HCT116 (cell line): ENCODE measurements around the gene SP7.

Experiments used
- ELF1 ChIP-seq: IDR thresholded peaks from 2 replicates; pipeline ENCODE4 v1.6.1; 2012; ENCODE audit warnings: low read depth, borderline replicate concordance
- EZH2 ChIP-seq: fragments of 200-600 bp; sonication (generic); IDR thresholded peaks from 2 replicates; pipeline ENCODE4 v1.6.1; 2017; ENCODE audit warnings: antibody characterized with exemption, mixed run types
- EZH2phosphoT487 ChIP-seq: fragments of 200-600 bp; IDR thresholded peaks from 2 replicates; pipeline ENCODE4 v1.6.1; 2018; ENCODE audit warnings: antibody characterized with exemption, borderline replicate concordance
- JUND ChIP-seq: IDR thresholded peaks from 2 replicates; pipeline ENCODE4 v1.6.1; 2012
- POLR2A ChIP-seq: IDR thresholded peaks from 2 replicates; pipeline ENCODE4 v1.7.0; 2011; ENCODE audit warnings: borderline replicate concordance; ENCODE audit not compliant: insufficient read depth, insufficient read length; ENCODE audit errors: extremely low read depth
- POLR2AphosphoS5 ChIP-seq: IDR thresholded peaks from 2 replicates; pipeline ENCODE4 v1.6.1; 2011; ENCODE audit warnings: mild to moderate bottlenecking, low read depth, low read length, moderate library complexity
- RAD21 ChIP-seq: IDR thresholded peaks from 2 replicates; pipeline ENCODE4 v1.6.1; 2012; ENCODE audit warnings: low read depth, mild to moderate bottlenecking
- SIN3A ChIP-seq: IDR thresholded peaks from 2 replicates; pipeline ENCODE4 v1.6.1; 2012; ENCODE audit warnings: low read depth
- YY1 ChIP-seq: IDR thresholded peaks from 2 replicates; pipeline ENCODE4 v1.6.1; 2011; ENCODE audit warnings: low read length, low read depth, moderate library complexity, mild to moderate bottlenecking; ENCODE audit not compliant: insufficient replicate concordance; ENCODE audit errors: extremely low read depth
- ZNF274 ChIP-seq: fragments of 200-500 bp; sonication (Bioruptor generic); IDR thresholded peaks from 2 replicates; pipeline ENCODE4 v1.6.1; 2014; ENCODE audit warnings: mild to moderate bottlenecking, low read depth, low read length, inconsistent platforms
- TF ChIP-seq, protein P1 (sequence below), 3 experiments: fragments of 200-600 bp in 1 of 3; sonication (generic) in 1 of 3; IDR thresholded peaks in 2 of 3; conservative IDR thresholded peaks in 1 of 3; 2 replicates each; pipeline ENCODE4 v1.5.1; 2012 to 2017; ENCODE audit warnings: low read depth in 2 of 3, low read length in 2 of 3, antibody characterized with exemption in 1 of 3, borderline replicate concordance in 1 of 3, control low read depth in 1 of 3, mild to moderate bottlenecking in 1 of 3, mixed read lengths in 1 of 3, mixed run types in 1 of 3, moderate library complexity in 1 of 3; ENCODE audit not compliant: insufficient read depth in 1 of 3
- TF ChIP-seq, protein P2 (sequence below): IDR thresholded peaks from 2 replicates; pipeline ENCODE4 v1.6.1; 2012; ENCODE audit warnings: low read depth
- TF ChIP-seq, protein P3 (sequence below): IDR thresholded peaks from 2 replicates; pipeline ENCODE4 v1.6.1; 2012

DNA sequence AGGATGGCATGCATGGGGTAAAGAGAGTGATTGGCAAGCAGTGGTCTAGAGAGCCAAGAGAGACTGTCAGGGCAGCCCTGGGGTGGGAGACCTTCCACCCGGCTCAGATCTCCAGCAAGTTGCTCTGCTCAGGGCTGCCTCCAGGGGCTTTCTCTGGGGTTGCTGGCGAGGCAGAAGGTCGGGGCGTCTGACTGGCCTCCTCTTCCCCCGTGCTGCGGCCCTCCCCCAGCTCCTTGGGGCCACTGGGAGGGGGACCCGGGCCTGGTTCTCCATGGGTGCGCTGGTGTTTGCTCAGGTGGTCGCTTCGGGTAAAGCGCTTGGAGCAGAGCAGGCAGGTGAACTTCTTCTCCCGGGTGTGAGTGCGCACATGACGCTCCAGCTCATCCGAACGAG, 8.1 kb downstream of the SP7 start:
- TF ChIP-seq YY1 (no peak), POLR2A (no peak), POLR2AphosphoS5 (no peak), ELF1 (no peak), RAD21 (no peak), JUND (no peak), EZH2 (no peak), EZH2phosphoT487 (no peak), SIN3A (no peak), ZNF274 (no peak)
- TF ChIP-seq, protein P1, sequence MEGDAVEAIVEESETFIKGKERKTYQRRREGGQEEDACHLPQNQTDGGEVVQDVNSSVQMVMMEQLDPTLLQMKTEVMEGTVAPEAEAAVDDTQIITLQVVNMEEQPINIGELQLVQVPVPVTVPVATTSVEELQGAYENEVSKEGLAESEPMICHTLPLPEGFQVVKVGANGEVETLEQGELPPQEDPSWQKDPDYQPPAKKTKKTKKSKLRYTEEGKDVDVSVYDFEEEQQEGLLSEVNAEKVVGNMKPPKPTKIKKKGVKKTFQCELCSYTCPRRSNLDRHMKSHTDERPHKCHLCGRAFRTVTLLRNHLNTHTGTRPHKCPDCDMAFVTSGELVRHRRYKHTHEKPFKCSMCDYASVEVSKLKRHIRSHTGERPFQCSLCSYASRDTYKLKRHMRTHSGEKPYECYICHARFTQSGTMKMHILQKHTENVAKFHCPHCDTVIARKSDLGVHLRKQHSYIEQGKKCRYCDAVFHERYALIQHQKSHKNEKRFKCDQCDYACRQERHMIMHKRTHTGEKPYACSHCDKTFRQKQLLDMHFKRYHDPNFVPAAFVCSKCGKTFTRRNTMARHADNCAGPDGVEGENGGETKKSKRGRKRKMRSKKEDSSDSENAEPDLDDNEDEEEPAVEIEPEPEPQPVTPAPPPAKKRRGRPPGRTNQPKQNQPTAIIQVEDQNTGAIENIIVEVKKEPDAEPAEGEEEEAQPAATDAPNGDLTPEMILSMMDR (IDR thresholded peaks at IDR 0.05 in 2 of 3, conservative IDR thresholded peaks at IDR 0.05 in 1 of 3; ENCODE audit: borderline replicate concordance in 1 of 3, insufficient read depth in 1 of 3, low read depth in 2 of 3, low read length in 2 of 3) = no peak
- TF ChIP-seq, protein P2, sequence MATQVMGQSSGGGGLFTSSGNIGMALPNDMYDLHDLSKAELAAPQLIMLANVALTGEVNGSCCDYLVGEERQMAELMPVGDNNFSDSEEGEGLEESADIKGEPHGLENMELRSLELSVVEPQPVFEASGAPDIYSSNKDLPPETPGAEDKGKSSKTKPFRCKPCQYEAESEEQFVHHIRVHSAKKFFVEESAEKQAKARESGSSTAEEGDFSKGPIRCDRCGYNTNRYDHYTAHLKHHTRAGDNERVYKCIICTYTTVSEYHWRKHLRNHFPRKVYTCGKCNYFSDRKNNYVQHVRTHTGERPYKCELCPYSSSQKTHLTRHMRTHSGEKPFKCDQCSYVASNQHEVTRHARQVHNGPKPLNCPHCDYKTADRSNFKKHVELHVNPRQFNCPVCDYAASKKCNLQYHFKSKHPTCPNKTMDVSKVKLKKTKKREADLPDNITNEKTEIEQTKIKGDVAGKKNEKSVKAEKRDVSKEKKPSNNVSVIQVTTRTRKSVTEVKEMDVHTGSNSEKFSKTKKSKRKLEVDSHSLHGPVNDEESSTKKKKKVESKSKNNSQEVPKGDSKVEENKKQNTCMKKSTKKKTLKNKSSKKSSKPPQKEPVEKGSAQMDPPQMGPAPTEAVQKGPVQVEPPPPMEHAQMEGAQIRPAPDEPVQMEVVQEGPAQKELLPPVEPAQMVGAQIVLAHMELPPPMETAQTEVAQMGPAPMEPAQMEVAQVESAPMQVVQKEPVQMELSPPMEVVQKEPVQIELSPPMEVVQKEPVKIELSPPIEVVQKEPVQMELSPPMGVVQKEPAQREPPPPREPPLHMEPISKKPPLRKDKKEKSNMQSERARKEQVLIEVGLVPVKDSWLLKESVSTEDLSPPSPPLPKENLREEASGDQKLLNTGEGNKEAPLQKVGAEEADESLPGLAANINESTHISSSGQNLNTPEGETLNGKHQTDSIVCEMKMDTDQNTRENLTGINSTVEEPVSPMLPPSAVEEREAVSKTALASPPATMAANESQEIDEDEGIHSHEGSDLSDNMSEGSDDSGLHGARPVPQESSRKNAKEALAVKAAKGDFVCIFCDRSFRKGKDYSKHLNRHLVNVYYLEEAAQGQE = no peak
- TF ChIP-seq, protein P3, sequence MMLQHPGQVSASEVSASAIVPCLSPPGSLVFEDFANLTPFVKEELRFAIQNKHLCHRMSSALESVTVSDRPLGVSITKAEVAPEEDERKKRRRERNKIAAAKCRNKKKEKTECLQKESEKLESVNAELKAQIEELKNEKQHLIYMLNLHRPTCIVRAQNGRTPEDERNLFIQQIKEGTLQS = no peak
